GM18505 (cell line): ENCODE results near the gene TECR.
"Not testable (repeated sequence)": the region's sequence is repeated elsewhere in the genome, so short reads cannot be mapped to it uniquely, and the experiment has no call there.

ENCODE experiments used
- ATAC-seq: cut with Tn5 transposase; IDR thresholded peaks from one replicate; pipeline ENCODE4 v1.9.1; 2021; ENCODE audit not compliant: unreplicated experiment
- POLR2A ChIP-seq: IDR thresholded peaks from 4 replicates; pipeline ENCODE4 v1.6.1; 2011; ENCODE audit warnings: borderline replicate concordance; ENCODE audit not compliant: insufficient read depth, insufficient read length; ENCODE audit errors: extremely low read depth

The TECR gene

GRCh38 chr19:14497228-14497921, 32.0 kb upstream of the TECR start:
- no peak for ATAC-seq
- TF ChIP-seq POLR2A, result no peak

GRCh38 chr19:14502334-14503092, 26.9 kb upstream of the TECR start:
- TF ChIP-seq POLR2A, result no peak
- ATAC-seq, result no peak

- TF ChIP-seq POLR2A, result no peak
Observed at GRCh38 chr19:14503285-14503684, 26.1 kb upstream of the TECR start.

GRCh38 chr19:14504575-14504974, 24.8 kb upstream of the TECR start:
- not testable (repeated sequence) for ATAC-seq

More at GRCh38 chr19:14503285-14503684, 26.1 kb upstream of the TECR start:
- ATAC-seq, result no peak

DNA sequence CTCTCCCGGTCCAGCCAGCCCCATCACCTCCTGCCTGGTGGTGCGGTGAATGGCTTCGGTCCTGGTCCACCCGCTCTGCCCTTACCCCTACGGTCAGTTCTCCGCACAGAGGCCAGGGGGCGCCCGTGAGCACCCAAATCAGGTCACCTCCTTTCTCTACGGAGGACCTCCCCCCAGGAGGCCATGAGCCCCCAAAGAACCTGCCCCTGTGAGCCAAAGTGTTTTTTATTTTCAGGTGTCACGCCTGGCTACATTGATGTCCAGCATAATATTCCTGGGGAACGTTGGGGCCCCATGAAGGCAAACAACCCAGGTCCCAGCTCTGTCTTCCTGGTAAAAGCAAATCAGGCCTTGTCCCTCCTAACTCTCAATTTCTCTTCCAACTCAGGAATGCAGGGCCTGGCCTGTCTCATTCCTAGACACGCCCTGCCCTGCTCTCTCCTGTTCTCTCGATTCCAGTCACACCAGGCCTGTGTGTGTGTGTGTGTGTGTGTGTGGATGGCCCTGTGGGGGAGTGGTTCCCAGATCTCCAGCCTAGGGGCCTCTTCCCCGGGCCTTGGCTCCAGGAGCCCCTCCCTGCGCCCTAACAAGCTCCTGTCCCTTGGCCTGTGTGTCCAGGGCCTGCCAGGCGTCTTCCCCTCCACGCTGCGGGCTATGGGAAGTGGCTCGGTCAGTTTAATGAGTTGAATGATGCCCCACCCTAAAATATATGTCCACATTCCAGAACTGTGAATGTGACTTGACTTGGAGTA, 23.7 kb upstream of the TECR start:
- no peak for TF ChIP-seq POLR2A
- ATAC-seq, result no peak

DNA sequence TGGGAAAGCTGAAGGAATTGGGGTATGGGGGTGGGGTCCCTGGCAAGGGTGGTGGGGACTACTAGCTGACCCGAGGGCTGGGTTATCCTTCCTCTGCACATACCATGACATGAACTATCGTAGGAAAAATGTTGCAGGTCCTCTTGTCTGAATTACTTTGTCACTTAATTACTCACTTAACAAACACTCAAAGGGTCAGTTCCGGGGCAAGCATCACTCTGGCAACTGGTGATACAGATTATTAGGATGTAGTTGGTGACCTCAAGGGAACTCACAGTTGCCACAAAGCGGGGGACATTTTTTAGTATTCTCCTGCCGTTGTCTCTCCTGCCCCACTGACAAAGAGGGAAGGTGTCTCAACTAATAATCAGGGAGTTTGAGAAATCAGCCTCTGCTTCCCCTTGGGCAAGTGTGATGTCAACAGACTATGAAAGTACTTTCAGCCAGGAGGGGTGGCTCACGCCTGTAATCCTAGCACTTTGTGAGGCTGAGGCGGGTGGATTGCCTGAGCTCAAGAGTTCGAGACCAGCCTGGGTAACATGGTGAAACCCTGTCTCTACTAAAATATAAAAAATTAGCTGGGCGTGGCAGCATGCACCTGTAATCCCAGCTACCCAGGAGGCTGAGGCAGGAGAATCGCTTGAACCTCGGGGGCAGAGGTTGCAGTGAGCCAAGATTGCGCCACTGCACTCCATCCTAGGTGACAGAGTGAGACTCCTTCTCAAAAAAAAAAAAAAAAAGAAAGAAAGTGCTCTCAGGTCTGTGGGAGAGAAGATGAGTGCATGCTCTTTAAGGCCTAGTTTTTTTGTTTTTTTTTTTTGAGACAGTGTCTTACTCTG, 21.5 kb upstream of the TECR start:
- no peak for ATAC-seq
- no peak for TF ChIP-seq POLR2A

DNA sequence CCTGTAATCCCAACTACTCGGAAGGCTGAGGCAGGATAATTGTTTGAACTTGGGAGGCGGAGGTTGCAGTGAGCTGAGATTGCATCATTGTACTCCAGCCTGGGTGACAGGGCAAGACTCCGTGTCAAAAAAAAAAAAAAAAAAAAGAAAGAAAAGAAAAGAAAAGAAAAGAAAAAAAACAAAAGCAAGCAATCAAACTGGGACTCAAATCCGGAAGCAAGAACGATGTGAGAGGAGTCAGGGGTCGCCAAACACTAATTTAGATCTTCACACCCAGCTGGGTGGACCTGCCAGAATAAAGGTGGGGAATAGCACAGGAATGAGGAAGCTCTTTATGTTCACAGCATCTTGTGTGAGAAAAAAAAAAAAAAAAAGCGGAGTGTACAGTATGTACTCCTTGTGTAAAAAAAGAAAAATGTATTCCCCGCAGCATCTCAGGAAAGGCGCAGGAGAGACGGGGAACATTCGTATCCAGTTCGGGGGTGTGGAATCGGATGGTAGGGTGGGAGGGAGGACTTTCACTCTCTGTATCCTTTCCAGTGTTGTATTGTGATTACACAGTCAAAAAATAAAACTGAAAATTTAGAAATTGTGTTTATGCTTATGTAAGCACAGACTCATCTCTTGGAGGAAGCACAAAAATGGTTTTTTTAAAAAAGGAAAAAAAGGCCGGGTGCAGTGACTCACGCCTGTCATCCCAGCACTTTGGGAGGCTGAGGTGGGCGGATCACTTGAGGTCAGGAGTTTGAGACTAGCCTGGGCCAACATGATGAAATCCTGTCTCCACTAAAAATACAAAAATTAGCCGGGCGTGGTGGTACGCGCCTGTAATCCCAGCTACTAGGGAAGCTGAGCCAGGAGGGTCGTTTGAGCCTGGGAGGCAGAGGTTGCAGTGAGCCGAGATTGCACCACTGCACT, 18.8 kb upstream of the TECR start:
- ATAC-seq, result no peak
- no peak for TF ChIP-seq POLR2A

DNA sequence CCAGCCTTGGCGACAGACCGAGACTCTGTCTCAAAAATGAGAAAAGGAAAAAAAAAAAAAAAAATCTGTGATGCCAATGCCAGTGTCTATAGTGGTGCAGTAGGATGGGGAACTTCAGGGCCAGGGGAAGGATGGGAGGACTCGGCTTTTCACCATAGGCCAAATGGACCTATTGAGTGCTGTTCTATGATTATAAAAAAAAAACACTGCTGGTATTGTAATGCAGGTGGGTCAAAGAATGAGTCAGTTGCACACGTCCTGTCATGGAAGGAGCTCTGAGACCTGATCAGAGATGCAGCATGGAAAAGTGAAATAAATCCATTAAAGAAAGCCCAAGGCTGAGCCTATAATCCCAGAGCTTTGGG, 18.2 kb upstream of the TECR start:
- ATAC-seq, result no peak

GRCh38 chr19:14512406-14512961, 16.9 kb upstream of the TECR start:
- no peak for TF ChIP-seq POLR2A
- ATAC-seq, result no peak

More for the DNA sequence above, 18.2 kb upstream of the TECR start:
- TF ChIP-seq POLR2A, result no peak

- ATAC-seq, result no peak
- no peak for TF ChIP-seq POLR2A
Observed at GRCh38 chr19:14514215-14514863, 15.1 kb upstream of the TECR start.

DNA sequence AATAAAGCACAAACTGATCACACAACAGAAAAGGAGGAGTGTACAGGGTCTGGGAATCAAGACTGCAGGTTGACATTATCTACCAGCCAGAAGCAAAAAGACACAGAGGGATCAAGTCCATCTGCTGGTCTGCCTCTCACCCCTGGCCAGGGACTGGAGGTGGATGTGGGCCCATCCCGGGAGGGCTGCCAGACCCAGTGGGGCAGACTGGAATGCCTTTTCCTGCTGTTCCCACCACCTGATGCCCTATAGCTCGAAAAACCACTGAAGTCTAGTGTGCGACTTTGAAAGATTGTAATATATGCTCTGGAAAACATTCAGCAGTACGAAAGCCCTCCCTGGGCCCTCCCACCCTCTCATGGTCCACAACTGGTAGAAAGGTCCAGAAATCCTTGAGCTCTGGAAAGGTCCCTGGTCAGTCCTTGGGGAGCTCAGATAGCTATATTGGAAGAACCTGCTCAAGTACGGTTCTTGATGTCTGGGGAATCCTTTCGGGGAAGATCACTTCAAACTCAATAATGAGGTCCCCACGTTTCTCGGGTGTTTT, 13.8 kb upstream of the TECR start:
- no peak for ATAC-seq
- TF ChIP-seq POLR2A, result no peak
